PC-9 (cell line): ENCODE results near the gene TTLL7.

Experiments
- CTCF ChIP-seq: fragments of 200-600 bp; sonication (generic); conservative IDR thresholded peaks from 2 replicates; pipeline ENCODE4 v1.6.1; 2017; ENCODE audit warnings: mixed run types, antibody characterized with exemption, mild to moderate bottlenecking, moderate library complexity
- EZH2 ChIP-seq: fragments of 200-600 bp; sonication (generic); IDR thresholded peaks from 2 replicates; pipeline ENCODE4 v1.8.0; 2017; ENCODE audit warnings: antibody characterized with exemption, low read depth

- TF ChIP-seq CTCF (no peak), EZH2 (no peak)
Measured at GRCh38 chr1:83896299-83896698, 102.6 kb downstream of the TTLL7 start.
